Liver (tissue), 3 donors: ENCODE results near the gene DLGAP4.

ENCODE experiments used
- CTCF ChIP-seq: fragments of 150-350 bp; IDR thresholded peaks from 2 replicates; pipeline ENCODE4 v1.5.1; 2017; ENCODE audit warnings: improper control_type of control experiment, low read depth, low read length; ENCODE audit not compliant: missing input control
- GABPA ChIP-seq, 2 donors: IDR thresholded peaks in 1 of 2; conservative IDR thresholded peaks in 1 of 2; 2 replicates each; pipeline ENCODE4 v1.6.1; 2016; ENCODE audit warnings: antibody characterized with exemption in 2 of 2, mild to moderate bottlenecking in 1 of 2, moderate library complexity in 1 of 2
- HNF4G ChIP-seq: IDR thresholded peaks from 2 replicates; pipeline ENCODE4 v1.6.1; 2016; ENCODE audit warnings: antibody characterized with exemption
- MAX ChIP-seq: IDR thresholded peaks from 2 replicates; pipeline ENCODE4 v1.6.1; 2016; ENCODE audit warnings: antibody characterized with exemption
- RAD21 ChIP-seq, 2 donors: IDR thresholded peaks; 2 replicates each; pipeline ENCODE4 v1.6.1; 2016; ENCODE audit warnings: antibody characterized with exemption in 2 of 2, mild to moderate bottlenecking in 2 of 2
- REST ChIP-seq: IDR thresholded peaks from 2 replicates; pipeline ENCODE4 v1.6.1; 2016; ENCODE audit warnings: antibody characterized with exemption, mild to moderate bottlenecking
- SP1 ChIP-seq: IDR thresholded peaks from 2 replicates; pipeline ENCODE4 v1.6.1; 2018; ENCODE audit warnings: antibody characterized with exemption, mild to moderate bottlenecking
- TAF1 ChIP-seq: conservative IDR thresholded peaks from 2 replicates; pipeline ENCODE4 v1.6.1; 2016; ENCODE audit warnings: antibody characterized with exemption, mild to moderate bottlenecking
- donor health status: healthy.
- donor health status: healthy.

GRCh38 chr20:36298061-36298460, 8.1 kb upstream of the DLGAP4 start:
- TF ChIP-seq CTCF: no peak
- no peak for TF ChIP-seq MAX
- TF ChIP-seq HNF4G: no peak
- no peak for TF ChIP-seq TAF1
- no peak for TF ChIP-seq GABPA (IDR thresholded peaks at IDR 0.05 in 1 of 2, conservative IDR thresholded peaks at IDR 0.05 in 1 of 2)
- no peak for TF ChIP-seq RAD21 (IDR thresholded peaks at IDR 0.05)
- no peak for TF ChIP-seq REST
- no peak for TF ChIP-seq SP1
